Stimulated activated CD8-positive, alpha-beta memory T cell treated with anti-CD3 and anti-CD28 coated beads, Interleukin-15, amount 100 ng/mL, for 1 hour (primary cell): ENCODE data around the gene SVIL.
"Not testable (repeated sequence)": the region's sequence is repeated elsewhere in the genome, so short reads cannot be mapped to it uniquely, and the experiment has no call there.

Experiments
- DNase-seq: peaks from one replicate; pipeline ENCODE4 v3.0.0-alpha.2; 2020; ENCODE audit warnings: low read depth

SVIL gene

GRCh38 chr10:29648983-29649268, 14.2 kb upstream of the SVIL start:
- no peak for DNase-seq

- no peak for DNase-seq
Observed at GRCh38 chr10:29648114-29648982, 13.6 kb upstream of the SVIL start.

GRCh38 chr10:29647478-29647877, 12.7 kb upstream of the SVIL start:
- no peak for DNase-seq

- no peak for DNase-seq
Observed at GRCh38 chr10:29646960-29647461, 12.2 kb upstream of the SVIL start.

- DNase-seq, result no peak
Observed at GRCh38 chr10:29646238-29646902, 11.6 kb upstream of the SVIL start.

GRCh38 chr10:29643771-29644501, 9.2 kb upstream of the SVIL start:
- no peak for DNase-seq

GRCh38 chr10:29642990-29643389, 8.2 kb upstream of the SVIL start:
- no peak for DNase-seq

- no peak for DNase-seq
Observed at GRCh38 chr10:29637537-29637936, 2.8 kb upstream of the SVIL start.

- DNase-seq, result no peak
Observed at GRCh38 chr10:29636178-29636577, 1.4 kb upstream of the SVIL start.

- no peak for DNase-seq
Observed at GRCh38 chr10:29635711-29636144, 957 bp upstream of the SVIL start.

GRCh38 chr10:29634105-29634504, 666 bp downstream of the SVIL start:
- no peak for DNase-seq

GRCh38 chr10:29631049-29631339, 3.8 kb downstream of the SVIL start:
- no peak for DNase-seq

- no peak for DNase-seq
Observed at GRCh38 chr10:29630205-29631048, 4.3 kb downstream of the SVIL start.

- DNase-seq, result no peak
Observed at GRCh38 chr10:29628912-29629526, 5.8 kb downstream of the SVIL start.

- DNase-seq, result no peak
Observed at GRCh38 chr10:29628311-29628710, 6.5 kb downstream of the SVIL start.

GRCh38 chr10:29627201-29628132, 7.3 kb downstream of the SVIL start:
- DNase-seq, result no peak

GRCh38 chr10:29624357-29624756, 10.4 kb downstream of the SVIL start:
- not testable (repeated sequence) for DNase-seq

GRCh38 chr10:29623797-29624196, 11.0 kb downstream of the SVIL start:
- DNase-seq, result no peak

- DNase-seq, result no peak
Observed at GRCh38 chr10:29622382-29622922, 12.3 kb downstream of the SVIL start.

GRCh38 chr10:29621161-29621560, 13.6 kb downstream of the SVIL start:
- no peak for DNase-seq
